Nephron (organoid): ENCODE data around the gene ENGASE.
A peak's percentile ranks its signal among the peaks of the same experiment; 100 is the strongest.

Source experiments
- H3K27ac Mint-ChIP-seq, 3 experiments: 2 replicates each; pipeline ENCODE4 v1.8.0; 2020; ENCODE audit warnings: mixed read lengths in 3 of 3, mild to moderate bottlenecking in 2 of 3, moderate library complexity in 1 of 3
- H3K27me3 Mint-ChIP-seq: 2 replicates; pipeline ENCODE4 v1.8.0; 2021; ENCODE audit warnings: low read depth, mild to moderate bottlenecking, moderate library complexity, mixed read lengths
- H3K36me3 Mint-ChIP-seq: 2 replicates; pipeline ENCODE4 v1.8.0; 2020; ENCODE audit warnings: low read depth, mixed read lengths
- H3K4me1 Mint-ChIP-seq: 2 replicates; pipeline ENCODE4 v1.8.0; 2020; ENCODE audit warnings: mixed read lengths
- H3K4me3 Mint-ChIP-seq, 3 experiments: 2 replicates each; pipeline ENCODE4 v1.8.0; 2020; ENCODE audit warnings: mild to moderate bottlenecking in 3 of 3, mixed read lengths in 3 of 3, moderate library complexity in 2 of 3
- H3K9me3 Mint-ChIP-seq: 2 replicates; pipeline ENCODE4 v1.8.0; 2020; ENCODE audit warnings: mixed read lengths
- TF ChIP-seq, protein P1 (sequence below), 3 experiments: fragments of 200-600 bp; sonication (generic); IDR thresholded peaks; one replicate each; pipeline ENCODE4 v1.5.0; 2021; ENCODE audit warnings: antibody characterized with exemption in 3 of 3; ENCODE audit not compliant: unreplicated experiment in 3 of 3

ENGASE gene

DNA sequence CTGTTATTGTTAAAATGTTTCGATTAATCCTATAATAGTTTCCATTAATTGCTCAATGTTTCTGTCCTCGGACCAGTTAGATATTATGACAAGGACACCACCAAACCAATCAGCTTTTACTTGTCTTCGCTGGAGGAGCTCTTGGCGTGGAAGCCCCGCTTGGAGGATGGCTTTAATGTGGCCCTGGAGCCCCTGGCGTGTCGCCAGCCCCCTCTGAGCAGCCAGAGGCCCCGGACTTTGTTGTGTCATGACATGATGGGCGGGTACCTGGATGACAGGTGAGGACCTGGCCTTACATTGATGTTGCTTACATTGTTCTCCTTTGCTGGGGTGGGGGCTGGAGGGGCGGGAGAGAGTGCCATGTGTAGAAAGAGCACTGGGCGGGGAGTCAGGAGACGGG lies 3.0 kb downstream of the ENGASE start:
- Mint-ChIP-seq H3K36me3 (peaks cover 28% of the 10 kb centered on the region), H3K27ac (no peak overlapping the region), H3K9me3 (no peaks in the 10 kb centered on the region), H3K27me3 (peaks cover 7% of the 10 kb centered on the region), H3K4me1 (peaks cover 15% of the 10 kb centered on the region), H3K4me3 (peak overlapping the region in 1 of 3 experiments; percentile 38)
- TF ChIP-seq, protein P1, sequence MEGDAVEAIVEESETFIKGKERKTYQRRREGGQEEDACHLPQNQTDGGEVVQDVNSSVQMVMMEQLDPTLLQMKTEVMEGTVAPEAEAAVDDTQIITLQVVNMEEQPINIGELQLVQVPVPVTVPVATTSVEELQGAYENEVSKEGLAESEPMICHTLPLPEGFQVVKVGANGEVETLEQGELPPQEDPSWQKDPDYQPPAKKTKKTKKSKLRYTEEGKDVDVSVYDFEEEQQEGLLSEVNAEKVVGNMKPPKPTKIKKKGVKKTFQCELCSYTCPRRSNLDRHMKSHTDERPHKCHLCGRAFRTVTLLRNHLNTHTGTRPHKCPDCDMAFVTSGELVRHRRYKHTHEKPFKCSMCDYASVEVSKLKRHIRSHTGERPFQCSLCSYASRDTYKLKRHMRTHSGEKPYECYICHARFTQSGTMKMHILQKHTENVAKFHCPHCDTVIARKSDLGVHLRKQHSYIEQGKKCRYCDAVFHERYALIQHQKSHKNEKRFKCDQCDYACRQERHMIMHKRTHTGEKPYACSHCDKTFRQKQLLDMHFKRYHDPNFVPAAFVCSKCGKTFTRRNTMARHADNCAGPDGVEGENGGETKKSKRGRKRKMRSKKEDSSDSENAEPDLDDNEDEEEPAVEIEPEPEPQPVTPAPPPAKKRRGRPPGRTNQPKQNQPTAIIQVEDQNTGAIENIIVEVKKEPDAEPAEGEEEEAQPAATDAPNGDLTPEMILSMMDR (IDR thresholded peaks at IDR 0.05; ENCODE audit: unreplicated experiment in 3 of 3): no peak

DNA sequence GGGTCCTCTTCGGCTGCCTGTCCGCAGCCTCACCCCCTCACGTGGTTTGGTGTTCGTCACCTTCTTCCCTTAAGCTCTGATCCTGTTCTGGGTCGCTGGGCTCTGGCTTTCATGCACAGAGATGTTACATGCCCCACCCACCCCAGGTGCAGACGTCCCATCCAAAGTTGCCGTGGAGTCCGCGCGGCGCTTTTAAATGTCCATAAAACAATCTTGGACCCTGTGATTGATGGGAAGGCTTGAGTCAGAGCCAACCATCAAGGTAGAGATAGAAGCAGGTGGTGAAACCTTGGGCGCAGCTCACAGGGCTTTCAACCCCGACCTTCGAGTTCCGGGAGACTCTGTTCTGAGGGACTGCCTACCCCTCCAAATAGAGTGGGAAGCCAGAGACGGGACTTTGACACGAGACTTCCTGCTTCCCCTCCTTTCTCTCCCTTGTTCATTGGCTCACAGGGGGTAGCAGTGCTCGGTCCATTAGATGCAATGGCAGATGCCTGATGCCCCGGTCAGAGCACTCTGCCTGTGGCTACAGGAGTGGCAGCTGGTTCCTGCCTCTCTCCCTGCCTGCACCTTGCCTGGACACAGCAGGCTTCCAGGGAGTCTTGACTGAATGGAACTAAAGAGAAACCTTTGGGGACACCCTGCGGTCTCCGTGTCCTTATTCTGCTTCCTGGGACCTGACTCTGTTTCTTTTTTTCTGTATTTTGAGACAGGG lies 4.0 kb downstream of the ENGASE start:
- no peak overlapping the region for H3K27ac Mint-ChIP-seq
- H3K4me1 Mint-ChIP-seq: peaks cover 15% of the 10 kb centered on the region
- no peaks in the 10 kb centered on the region for H3K9me3 Mint-ChIP-seq
- no peak overlapping the region for H3K4me3 Mint-ChIP-seq
- TF ChIP-seq, protein P1 (IDR thresholded peaks at IDR 0.05; ENCODE audit: unreplicated experiment in 3 of 3): no peak
- H3K27me3 Mint-ChIP-seq: peaks cover 7% of the 10 kb centered on the region
- H3K36me3 Mint-ChIP-seq: peaks cover 28% of the 10 kb centered on the region

DNA sequence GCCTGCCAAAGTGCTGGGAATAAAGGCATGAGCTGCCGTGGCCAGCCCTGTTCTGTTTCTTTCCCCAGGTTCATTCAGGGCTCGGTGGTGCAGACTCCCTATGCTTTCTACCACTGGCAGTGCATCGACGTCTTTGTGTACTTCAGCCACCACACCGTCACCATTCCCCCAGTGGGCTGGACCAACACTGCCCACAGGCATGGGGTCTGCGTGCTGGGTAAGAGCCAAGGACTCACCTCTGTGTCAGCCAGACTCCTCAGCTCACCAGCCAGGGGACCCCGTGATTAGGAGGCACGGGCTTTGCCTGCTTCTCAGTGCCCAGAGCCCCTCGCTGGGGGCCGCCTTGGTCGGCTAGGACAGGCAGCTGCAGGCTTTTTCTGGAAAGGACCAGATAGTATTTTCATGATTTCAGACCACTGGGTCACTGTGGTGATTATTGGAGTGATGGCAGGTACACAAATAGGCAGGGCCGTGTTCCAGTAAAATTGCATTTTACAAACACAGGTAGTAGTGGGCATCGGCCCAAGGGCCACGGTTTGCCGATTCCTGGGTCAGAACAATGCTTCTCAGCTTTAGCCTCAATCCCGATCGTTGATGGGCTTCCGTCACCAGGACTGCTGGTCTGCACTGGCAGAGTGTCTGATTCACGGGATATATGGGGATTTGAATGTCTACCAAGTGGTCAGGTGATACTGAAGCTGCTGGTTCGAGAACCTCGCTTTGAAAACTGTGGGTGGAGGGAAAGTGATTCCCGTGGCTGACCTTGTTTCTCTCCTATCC lies 5.0 kb downstream of the ENGASE start:
- Mint-ChIP-seq H3K9me3 (no peaks in the 10 kb centered on the region), H3K27me3 (peaks cover 7% of the 10 kb centered on the region), H3K27ac (no peak overlapping the region), H3K36me3 (peaks cover 28% of the 10 kb centered on the region), H3K4me1 (peaks cover 15% of the 10 kb centered on the region), H3K4me3 (no peak overlapping the region)
- TF ChIP-seq, protein P1 (IDR thresholded peaks at IDR 0.05; ENCODE audit: unreplicated experiment in 3 of 3): no peak

DNA sequence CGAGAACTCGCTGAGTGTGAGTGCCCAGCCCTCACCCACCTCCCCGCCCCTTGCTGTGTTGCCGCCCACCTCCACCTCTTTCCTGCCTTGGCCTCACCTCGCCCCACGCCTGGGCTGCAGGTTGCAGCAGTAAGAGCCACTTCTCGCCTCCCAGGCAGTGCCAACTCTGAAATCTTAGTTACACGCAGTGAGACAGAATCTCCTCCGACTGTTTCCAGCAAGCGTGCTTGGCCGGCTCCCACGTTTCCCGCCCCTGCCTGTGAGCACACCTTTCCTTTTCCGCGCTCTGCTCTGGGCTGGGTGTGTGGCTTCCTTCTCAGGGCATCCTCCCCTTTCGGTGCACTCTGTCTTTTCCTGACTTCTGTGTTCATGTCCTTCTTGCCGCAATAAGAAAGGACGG lies 5.7 kb downstream of the ENGASE start:
- H3K27me3 Mint-ChIP-seq: peaks cover 5% of the 10 kb centered on the region
- TF ChIP-seq, protein P1 (IDR thresholded peaks at IDR 0.05; ENCODE audit: unreplicated experiment in 3 of 3): no peak
- no peak overlapping the region for H3K27ac Mint-ChIP-seq
- H3K36me3 Mint-ChIP-seq: peaks cover 28% of the 10 kb centered on the region
- peaks cover 13% of the 10 kb centered on the region for H3K4me1 Mint-ChIP-seq
- no peaks in the 10 kb centered on the region for H3K9me3 Mint-ChIP-seq
- peak overlapping the region in 1 of 3 experiments; percentile 12 for H3K4me3 Mint-ChIP-seq

DNA sequence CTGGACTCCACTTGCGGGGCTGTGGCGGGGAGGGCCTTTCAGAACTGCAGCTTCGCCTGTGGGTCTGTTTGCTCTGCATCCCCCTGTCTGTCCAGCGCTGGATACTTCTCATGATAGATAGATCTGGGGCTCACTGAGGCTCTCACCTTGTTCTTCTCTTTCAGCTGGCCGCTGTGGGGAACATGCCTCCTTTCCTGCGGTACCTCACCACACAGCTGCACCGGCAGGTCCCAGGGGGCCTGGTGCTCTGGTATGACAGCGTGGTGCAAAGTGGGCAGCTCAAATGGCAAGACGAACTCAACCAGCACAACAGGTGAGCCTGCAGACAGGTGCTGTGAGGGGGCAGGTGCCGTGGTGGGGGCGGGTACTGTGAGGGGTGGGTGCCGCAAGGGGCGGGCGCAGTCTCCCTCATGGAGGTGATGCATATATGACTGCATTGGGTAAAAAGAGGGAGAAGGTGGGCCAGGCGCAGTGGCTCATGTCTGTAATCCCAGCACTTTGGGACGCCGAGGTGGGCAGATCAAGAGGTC lies 6.2 kb downstream of the ENGASE start:
- H3K27me3 Mint-ChIP-seq: peaks cover under 1% of the 10 kb centered on the region
- H3K36me3 Mint-ChIP-seq: peaks cover 28% of the 10 kb centered on the region
- H3K9me3 Mint-ChIP-seq: no peaks in the 10 kb centered on the region
- peaks cover 8% of the 10 kb centered on the region for H3K4me1 Mint-ChIP-seq
- no peak overlapping the region for H3K27ac Mint-ChIP-seq
- H3K4me3 Mint-ChIP-seq: peak overlapping the region in 1 of 3 experiments; percentile 12
- TF ChIP-seq, protein P1 (IDR thresholded peaks at IDR 0.05; ENCODE audit: unreplicated experiment in 3 of 3): no peak
